GM19099 (cell line): Measurements from ENCODE around the gene MAPKAP1.

ENCODE experiments used
- POLR2A ChIP-seq: IDR thresholded peaks from 3 replicates; pipeline ENCODE4 v1.6.1; 2011; ENCODE audit warnings: low read depth; ENCODE audit not compliant: insufficient read length; ENCODE audit errors: extremely low read depth

MAPKAP1 gene

DNA sequence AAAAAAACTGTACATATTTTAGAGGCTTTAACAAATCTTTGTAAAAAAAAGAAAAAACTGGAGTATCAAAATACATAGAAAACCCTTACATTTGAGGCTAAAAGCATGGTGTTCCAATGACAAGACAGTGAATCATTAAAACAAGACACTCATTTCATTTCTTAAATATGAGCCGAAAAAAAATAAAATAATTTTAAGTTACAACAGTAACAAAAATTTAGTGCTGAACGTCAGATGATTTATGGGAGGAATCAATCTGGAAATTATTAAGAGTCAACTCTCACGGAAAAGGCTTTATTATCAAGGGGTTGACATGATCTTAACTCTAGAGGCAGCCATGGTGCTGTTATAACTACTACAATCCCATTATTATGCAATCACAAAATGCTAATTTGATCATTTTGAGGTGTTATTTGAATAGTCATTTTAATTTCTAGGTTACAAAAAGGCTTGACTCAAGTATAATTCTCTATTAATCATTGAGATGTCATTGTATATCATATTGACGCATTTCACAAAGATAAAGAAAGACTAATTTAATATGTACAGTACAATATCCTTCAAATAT is 51.9 kb downstream of the MAPKAP1 start:
- TF ChIP-seq POLR2A, result no peak

GRCh38 chr9:125654121-125654520 is 52.9 kb downstream of the MAPKAP1 start:
- no peak for TF ChIP-seq POLR2A

DNA sequence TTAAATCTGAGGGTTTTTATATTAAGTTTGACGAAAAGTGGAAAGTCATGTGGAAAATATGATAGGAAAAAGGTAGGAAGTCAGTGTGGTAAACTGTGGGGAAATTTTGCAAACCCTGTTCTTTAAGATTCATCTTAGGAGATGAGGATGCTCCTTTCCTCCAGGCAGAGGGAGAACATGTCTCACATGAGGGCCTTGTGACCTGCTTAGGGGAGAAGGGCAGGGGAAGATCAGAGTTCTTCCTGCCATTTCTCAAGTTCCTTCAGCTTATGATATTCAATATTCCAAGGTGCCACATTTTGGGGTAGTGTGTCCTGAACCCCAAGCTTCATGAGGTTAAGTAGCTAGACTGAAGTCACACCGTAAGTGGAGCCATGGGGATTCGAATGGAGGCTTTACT is 53.7 kb downstream of the MAPKAP1 start:
- no peak for TF ChIP-seq POLR2A

DNA sequence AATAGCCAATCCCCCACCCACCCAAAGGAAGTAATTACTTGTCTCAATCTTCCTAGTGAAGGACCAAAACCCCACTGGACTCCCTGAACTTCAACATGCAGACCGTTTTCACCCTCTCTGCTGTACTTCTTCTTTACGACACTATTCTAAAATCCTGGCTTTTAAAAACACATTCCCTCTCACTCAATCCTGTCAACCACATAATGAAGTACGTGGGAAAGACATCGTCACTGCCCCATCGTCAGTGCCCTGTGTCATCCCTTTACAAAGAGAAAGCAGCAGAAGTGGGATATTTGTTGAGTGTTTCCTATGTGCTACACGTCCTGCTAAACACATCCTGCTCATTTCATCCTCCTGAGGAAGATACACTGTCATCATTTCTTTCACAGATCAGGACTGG is 54.2 kb downstream of the MAPKAP1 start:
- TF ChIP-seq POLR2A, result no peak

DNA sequence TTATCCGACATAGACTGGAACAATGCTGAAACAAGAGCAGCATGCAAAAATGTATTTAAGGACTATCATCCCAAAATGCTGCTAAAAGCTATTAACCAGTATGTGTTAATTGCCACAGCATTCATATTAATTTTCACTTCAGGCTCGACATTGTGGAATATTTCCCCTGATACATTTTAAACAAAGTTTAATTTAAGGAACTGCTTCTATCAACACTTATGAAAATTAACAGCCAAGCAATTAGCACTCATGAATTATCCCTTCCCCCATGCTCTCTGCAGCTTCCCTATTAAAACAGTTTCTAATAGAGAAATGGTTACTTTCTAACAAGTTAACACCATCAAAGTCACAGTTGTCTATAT is 54.8 kb downstream of the MAPKAP1 start:
- no peak for TF ChIP-seq POLR2A

- TF ChIP-seq POLR2A, result no peak
These were observed 55.3 kb downstream of the MAPKAP1 start for GRCh38 chr9:125651576-125652232.

DNA sequence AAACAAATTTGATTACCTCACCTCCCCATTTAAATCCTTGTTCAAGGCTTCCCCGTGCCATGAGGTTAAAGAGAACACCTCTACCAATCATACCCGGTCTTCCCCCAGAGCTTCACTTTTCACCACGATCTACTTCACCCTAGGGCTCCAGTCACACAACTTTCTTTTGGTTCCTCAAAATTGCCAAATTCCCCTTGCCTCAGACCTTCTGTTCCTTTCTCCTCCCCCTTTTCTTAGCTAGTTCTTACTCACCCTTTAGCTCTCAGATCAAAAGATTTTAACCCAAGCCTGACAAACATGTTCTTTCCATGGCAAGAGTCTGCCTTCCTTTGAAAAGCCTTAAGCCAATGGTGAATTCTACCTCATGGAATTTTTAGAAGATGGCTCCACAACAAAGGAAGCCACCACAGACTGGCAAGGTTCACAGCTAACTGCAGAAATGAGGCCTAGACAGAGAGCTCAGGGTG is 56.7 kb downstream of the MAPKAP1 start:
- peak; percentile 1 for TF ChIP-seq POLR2A

GRCh38 chr9:125649826-125650225 is 57.2 kb downstream of the MAPKAP1 start:
- no peak for TF ChIP-seq POLR2A

GRCh38 chr9:125649315-125649714 is 57.7 kb downstream of the MAPKAP1 start:
- TF ChIP-seq POLR2A, result no peak

DNA sequence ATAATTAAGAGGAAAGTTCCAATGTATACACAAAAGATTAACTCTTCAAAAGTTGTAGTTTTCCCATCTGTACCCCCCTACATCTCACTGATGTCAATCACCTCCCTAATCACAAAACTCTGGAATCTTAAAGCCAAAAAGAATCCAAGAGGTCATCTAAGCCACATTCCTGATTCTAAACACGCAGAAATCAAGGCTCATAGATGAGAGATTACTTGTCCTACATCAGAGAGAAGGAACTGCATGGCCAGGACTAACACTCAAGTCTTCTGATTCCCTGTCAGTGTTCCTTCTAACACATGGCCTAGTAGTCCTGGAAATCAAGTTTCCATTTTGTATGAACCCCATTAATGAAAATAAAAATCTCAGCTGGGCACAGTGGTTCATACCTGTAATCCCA is 58.7 kb downstream of the MAPKAP1 start:
- no peak for TF ChIP-seq POLR2A

DNA sequence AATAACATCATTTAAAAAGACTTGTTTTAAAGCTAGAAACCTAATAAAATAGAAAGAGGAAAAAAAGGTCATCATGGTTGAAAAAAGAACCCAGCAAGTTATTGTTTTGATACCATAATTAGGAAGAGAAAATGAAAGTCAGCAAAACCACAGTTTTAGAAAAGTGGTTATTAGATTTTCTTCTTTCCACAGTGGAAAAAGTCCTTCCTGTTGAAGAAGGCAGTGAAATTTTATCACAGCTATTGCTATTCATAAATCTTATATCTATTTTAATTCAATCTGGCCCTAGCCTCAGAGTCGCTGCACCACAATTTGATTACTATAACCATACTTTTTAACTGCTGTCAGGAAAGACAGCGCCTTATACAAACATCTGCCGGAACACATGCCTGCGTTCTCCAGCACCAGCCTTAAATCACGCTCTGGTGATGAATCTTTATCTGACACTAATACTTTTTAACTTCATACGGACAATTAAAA is 60.3 kb downstream of the MAPKAP1 start:
- no peak for TF ChIP-seq POLR2A

DNA sequence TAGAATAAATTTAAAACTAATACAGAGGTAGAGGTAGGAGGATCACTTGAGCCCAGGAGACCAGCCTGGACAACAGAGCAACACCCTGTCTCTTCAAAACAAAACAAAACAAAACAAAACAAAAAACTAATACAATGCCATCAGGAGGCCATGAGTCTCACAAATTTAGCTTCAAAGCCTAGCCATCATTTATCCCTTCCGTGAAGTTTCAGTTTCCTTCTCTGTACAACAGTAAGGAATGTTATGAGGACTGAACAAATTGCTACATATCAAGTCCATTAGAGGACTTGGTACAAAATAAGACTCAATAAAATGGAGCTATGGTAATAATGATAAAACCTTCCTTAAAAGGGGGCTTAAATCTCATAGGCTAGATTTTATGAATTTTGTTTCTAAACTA is 60.8 kb downstream of the MAPKAP1 start:
- no peak for TF ChIP-seq POLR2A

DNA sequence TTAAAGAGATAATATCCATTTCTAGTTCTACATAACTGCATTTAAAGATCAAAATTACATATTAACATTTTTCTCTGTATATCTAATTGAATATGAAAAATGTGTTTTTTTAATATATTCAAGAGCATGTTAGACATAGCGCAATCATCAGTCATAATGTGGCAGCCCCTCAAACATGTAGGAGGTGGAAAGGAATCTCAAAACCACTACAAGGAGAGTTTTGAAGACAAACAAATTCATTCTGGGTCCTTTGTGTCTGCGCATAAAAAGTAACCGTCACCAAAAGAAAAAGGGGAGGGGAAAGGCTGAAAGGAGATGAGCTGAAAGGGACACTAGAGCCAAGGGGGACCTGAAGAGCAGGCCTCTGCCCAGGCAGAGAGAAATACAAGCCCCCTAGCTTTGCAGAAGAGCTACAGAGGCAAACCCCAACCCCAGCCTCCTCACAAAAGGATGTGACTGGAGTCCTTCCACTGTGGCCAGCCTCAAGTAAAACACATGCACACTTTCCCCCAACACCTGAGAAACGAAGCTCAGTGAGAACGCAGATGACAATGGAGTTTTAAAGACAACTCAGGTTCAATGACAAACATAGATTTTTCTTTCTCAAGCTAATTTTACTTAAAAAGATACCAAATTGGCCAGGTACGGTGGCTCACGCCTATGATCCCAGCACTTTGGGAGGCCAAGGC is 62.0 kb downstream of the MAPKAP1 start:
- no peak for TF ChIP-seq POLR2A

GRCh38 chr9:125642311-125642710 is 64.7 kb downstream of the MAPKAP1 start:
- no peak for TF ChIP-seq POLR2A

GRCh38 chr9:125639057-125639456 is 68.0 kb downstream of the MAPKAP1 start:
- no peak for TF ChIP-seq POLR2A
